Activated CD8-positive, alpha-beta T cell treated with anti-CD3 and anti-CD28 coated beads for 36 hours (primary cell): Measurements from ENCODE around the gene HEATR1. TPM values are rescaled to one million over a fixed set of nuclear protein-coding genes. Genes with fewer than 3 reads are reported as not detected.

Experiments used
- ATAC-seq: fragments of 200-7000 bp; cut with Tn5 transposase; one replicate; pipeline ENCODE4 v1.10.0; 2021; ENCODE audit warnings: mild to moderate bottlenecking, moderate library complexity
- CTCF ChIA-PET: fragments of 350-600 bp; sonication (Branson Sonifier 250); formaldehyde crosslinking; loops from one replicate; lab custom pipeline; 2021; ENCODE audit warnings: antibody characterized with exemption; lab: Charles Lee
- POLR2A ChIA-PET: fragments of 350-600 bp; sonication (Branson Sonifier 250); formaldehyde crosslinking; loops from one replicate; lab custom pipeline; 2021; ENCODE audit warnings: antibody characterized with exemption; lab: Charles Lee
- DNase-seq: peaks from one replicate; pipeline ENCODE4 v3.0.0-alpha.2; 2020
- H3K27ac Mint-ChIP-seq: one replicate; pipeline ENCODE4 v1.8.0; 2021; ENCODE audit warnings: mild to moderate bottlenecking, mixed read lengths
- H3K27me3 Mint-ChIP-seq: one replicate; pipeline ENCODE4 v1.8.0; 2021; ENCODE audit warnings: mixed read lengths
- H3K36me3 Mint-ChIP-seq: one replicate; pipeline ENCODE4 v1.8.0; 2021; ENCODE audit warnings: low read depth, mixed read lengths
- H3K4me1 Mint-ChIP-seq: one replicate; pipeline ENCODE4 v1.8.0; 2021; ENCODE audit warnings: low read depth, mixed read lengths
- H3K4me3 Mint-ChIP-seq: one replicate; pipeline ENCODE4 v1.8.0; 2021; ENCODE audit warnings: mild to moderate bottlenecking, moderate library complexity, mixed read lengths
- H3K9me3 Mint-ChIP-seq: one replicate; pipeline ENCODE4 v1.8.0; 2021; ENCODE audit warnings: mixed read lengths
- CTCF ChIP-seq: fragments of 200-600 bp; IDR thresholded peaks from one replicate; pipeline ENCODE4 v1.8.0; 2022; ENCODE audit warnings: antibody characterized with exemption, mild to moderate bottlenecking
- intact Hi-C: fragments of 100-400 bp; cut with micrococcal nuclease; formaldehyde crosslinking; loops from one replicate; pipeline ENCODE4 v1.10.0; 2022
- total RNA-seq, 2 experiments: library from RNA; stranded (reverse); gene quantifications; one replicate each; pipeline ENCODE4 v1.2.3, GENCODE V29; 2021

The HEATR1 gene
- total RNA-seq, 2 experiments from 2014 or later, result 80.9 to 81.7 TPM

GRCh38 chr1:236568285-236568894, 35.9 kb downstream of the HEATR1 start:
- TF ChIP-seq CTCF, result no peak
- DNase-seq, result no peak
- ChIA-PET POLR2A (no interaction called here), CTCF (interaction anchor here (1.1 kb wide), 1 partner anchor 8 kb away, joined by 4 read pairs; no protein-coding TSS in a partner anchor)
- Mint-ChIP-seq H3K36me3 (peaks cover 61% of the 10 kb centered on the region), H3K4me1 (no peaks in the 10 kb centered on the region), H3K4me3 (no peak overlapping the region), H3K27ac (peak overlapping the region; percentile 41), H3K27me3 (no peaks in the 10 kb centered on the region), H3K9me3 (no peaks in the 10 kb centered on the region)
- intact Hi-C loops, result no loop called here
- ATAC-seq, result no peak

GRCh38 chr1:236565530-236565929, 38.8 kb downstream of the HEATR1 start:
- Mint-ChIP-seq H3K4me1 (no peaks in the 10 kb centered on the region), H3K36me3 (peaks cover 59% of the 10 kb centered on the region), H3K4me3 (no peak overlapping the region), H3K9me3 (no peaks in the 10 kb centered on the region), H3K27me3 (no peaks in the 10 kb centered on the region), H3K27ac (no peak overlapping the region)
- DNase-seq, result no peak
- ChIA-PET POLR2A (interaction anchor here (0.7 kb wide), 1 partner anchor 20 kb away, joined by 3 read pairs; no protein-coding TSS in a partner anchor), CTCF (interaction anchor here (0.8 kb wide), 1 partner anchor 11 kb away, joined by 3 read pairs; no protein-coding TSS in a partner anchor)
- ATAC-seq, result no peak
- TF ChIP-seq CTCF, result no peak
- intact Hi-C loops, result no loop called here

- no peak overlapping the region for H3K4me3 Mint-ChIP-seq
- TF ChIP-seq CTCF, result no peak
- no peaks in the 10 kb centered on the region for H3K27me3 Mint-ChIP-seq
- DNase-seq, result no peak
- H3K27ac Mint-ChIP-seq, result peak overlapping the region; percentile 11
- ChIA-PET POLR2A (no interaction called here), CTCF (no interaction called here)
- H3K9me3 Mint-ChIP-seq, result no peaks in the 10 kb centered on the region
- intact Hi-C loops, result no loop called here
- H3K4me1 Mint-ChIP-seq, result no peaks in the 10 kb centered on the region
- ATAC-seq, result no peak
- H3K36me3 Mint-ChIP-seq, result peaks cover 55% of the 10 kb centered on the region
Measured at GRCh38 chr1:236561976-236562375, 42.3 kb downstream of the HEATR1 start.

- POLR2A ChIA-PET, result no interaction called here
- Mint-ChIP-seq H3K4me3 (no peak overlapping the region), H3K27me3 (no peaks in the 10 kb centered on the region), H3K36me3 (peaks cover 58% of the 10 kb centered on the region), H3K9me3 (no peaks in the 10 kb centered on the region), H3K4me1 (no peaks in the 10 kb centered on the region), H3K27ac (peak overlapping the region; percentile 27)
- ATAC-seq, result no peak
- CTCF ChIA-PET, result interaction anchor here (0.7 to 1.4 kb wide), 3 partner anchors 8 to 24 kb away, joined by 3 to 4 read pairs (median 4); no protein-coding TSS in a partner anchor
- intact Hi-C loops, result no loop called here
- no peak for DNase-seq
- TF ChIP-seq CTCF, result no peak
Measured at GRCh38 chr1:236560213-236560771, 44.0 kb downstream of the HEATR1 start.

- H3K27ac Mint-ChIP-seq, result no peak overlapping the region
- no peaks in the 10 kb centered on the region for H3K27me3 Mint-ChIP-seq
- peaks cover 50% of the 10 kb centered on the region for H3K36me3 Mint-ChIP-seq
- POLR2A ChIA-PET, result interaction anchor here (0.8 to 1.5 kb wide), 2 partner anchors 10 to 44 kb away, joined by 4 to 5 read pairs; no protein-coding TSS in a partner anchor
- TF ChIP-seq CTCF, result no peak
- H3K4me3 Mint-ChIP-seq, result no peak overlapping the region
- no peaks in the 10 kb centered on the region for H3K4me1 Mint-ChIP-seq
- ATAC-seq (no peak), DNase-seq (no peak)
- CTCF ChIA-PET, result no interaction called here
- no peaks in the 10 kb centered on the region for H3K9me3 Mint-ChIP-seq
- intact Hi-C loops, result no loop called here
Measured at GRCh38 chr1:236558846-236559245, 45.5 kb downstream of the HEATR1 start.
